Activated CD4-positive, alpha-beta T cell treated with anti-CD3 and anti-CD28 coated beads, Interleukin-2, amount 10 ng/mL, durations not matched to agents 24 days and 14 days (primary cell): ENCODE results near the gene DNER. TPM values are rescaled to one million over a fixed set of nuclear protein-coding genes. Genes with fewer than 3 reads are reported as not detected.
"Not testable (repeated sequence)": the region's sequence is repeated elsewhere in the genome, so short reads cannot be mapped to it uniquely, and the experiment has no call there.

ENCODE experiments used
- DNase-seq: peaks from one replicate; pipeline ENCODE4 v3.0.0; 2022
- H3K27ac Mint-ChIP-seq: one replicate; pipeline ENCODE4 v1.8.0; 2022; ENCODE audit warnings: mild to moderate bottlenecking, mixed read lengths
- H3K27me3 Mint-ChIP-seq: one replicate; pipeline ENCODE4 v1.8.0; 2022; ENCODE audit warnings: mixed read lengths
- H3K36me3 Mint-ChIP-seq: one replicate; pipeline ENCODE4 v1.8.0; 2022; ENCODE audit warnings: low read depth, mild to moderate bottlenecking, mixed read lengths
- H3K4me1 Mint-ChIP-seq: one replicate; pipeline ENCODE4 v1.8.0; 2021; ENCODE audit warnings: mixed read lengths
- H3K4me3 Mint-ChIP-seq: one replicate; pipeline ENCODE4 v1.8.0; 2022; ENCODE audit warnings: mild to moderate bottlenecking, moderate library complexity, mixed read lengths
- H3K9me3 Mint-ChIP-seq: one replicate; pipeline ENCODE4 v1.8.0; 2021; ENCODE audit warnings: mixed read lengths
- intact Hi-C: fragments of 100-400 bp; cut with micrococcal nuclease; formaldehyde crosslinking; loops from one replicate; pipeline ENCODE4 v1.15.1; 2023
- total RNA-seq: library from RNA; stranded (reverse); gene quantifications from 2 replicates; pipeline ENCODE4 v1.2.3, GENCODE V29; 2022

Gene DNER
- total RNA-seq, 1 donor from 2014 or later = not detected

DNA sequence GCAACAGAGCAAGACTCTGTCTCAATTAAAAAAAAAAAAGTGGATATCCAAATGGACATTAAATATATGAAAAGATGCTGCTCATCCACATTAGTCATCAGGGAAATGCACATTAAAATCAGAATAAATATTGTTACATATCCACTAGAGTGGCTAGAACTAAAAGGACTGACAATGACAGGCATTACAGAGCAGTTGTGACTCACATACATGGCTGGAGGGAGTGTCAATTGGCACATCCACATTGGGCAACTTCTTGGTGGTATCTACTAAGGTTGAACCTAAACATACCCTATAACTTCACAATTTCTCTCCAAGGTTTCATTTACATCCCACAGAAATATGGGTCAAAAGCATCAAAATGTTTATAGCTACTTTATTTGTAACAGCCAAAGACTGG, 14.0 kb upstream of the DNER start:
- intact Hi-C loops = no loop called here
- H3K36me3 Mint-ChIP-seq = no peaks in the 10 kb centered on the region
- no peaks in the 10 kb centered on the region for H3K9me3 Mint-ChIP-seq
- H3K4me3 Mint-ChIP-seq = no peak overlapping the region
- H3K27me3 Mint-ChIP-seq = peaks cover 16% of the 10 kb centered on the region
- H3K27ac Mint-ChIP-seq = no peak overlapping the region
- no peak for DNase-seq
- peaks cover 6% of the 10 kb centered on the region for H3K4me1 Mint-ChIP-seq

DNA sequence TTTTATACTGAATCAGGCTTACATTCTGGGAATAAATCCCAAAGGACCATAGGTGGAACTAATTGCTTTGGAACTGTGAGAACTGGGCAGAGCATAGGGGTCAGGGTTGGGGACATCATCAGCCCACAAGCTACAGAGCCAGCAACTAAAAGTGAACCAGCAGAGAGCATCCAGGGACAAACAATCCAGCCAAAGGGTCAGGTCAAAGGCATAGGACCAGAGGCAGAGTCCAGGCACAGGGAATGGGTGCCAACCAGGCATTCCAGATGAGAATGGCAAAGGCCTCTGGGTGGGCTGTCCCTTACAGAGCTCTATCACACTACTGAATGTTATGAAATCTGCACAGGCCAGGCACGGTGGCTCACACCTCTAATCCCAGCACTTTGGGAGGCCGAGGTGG, 12.3 kb upstream of the DNER start:
- Mint-ChIP-seq H3K27ac (no peak overlapping the region), H3K36me3 (no peaks in the 10 kb centered on the region)
- intact Hi-C loops = no loop called here

DNA sequence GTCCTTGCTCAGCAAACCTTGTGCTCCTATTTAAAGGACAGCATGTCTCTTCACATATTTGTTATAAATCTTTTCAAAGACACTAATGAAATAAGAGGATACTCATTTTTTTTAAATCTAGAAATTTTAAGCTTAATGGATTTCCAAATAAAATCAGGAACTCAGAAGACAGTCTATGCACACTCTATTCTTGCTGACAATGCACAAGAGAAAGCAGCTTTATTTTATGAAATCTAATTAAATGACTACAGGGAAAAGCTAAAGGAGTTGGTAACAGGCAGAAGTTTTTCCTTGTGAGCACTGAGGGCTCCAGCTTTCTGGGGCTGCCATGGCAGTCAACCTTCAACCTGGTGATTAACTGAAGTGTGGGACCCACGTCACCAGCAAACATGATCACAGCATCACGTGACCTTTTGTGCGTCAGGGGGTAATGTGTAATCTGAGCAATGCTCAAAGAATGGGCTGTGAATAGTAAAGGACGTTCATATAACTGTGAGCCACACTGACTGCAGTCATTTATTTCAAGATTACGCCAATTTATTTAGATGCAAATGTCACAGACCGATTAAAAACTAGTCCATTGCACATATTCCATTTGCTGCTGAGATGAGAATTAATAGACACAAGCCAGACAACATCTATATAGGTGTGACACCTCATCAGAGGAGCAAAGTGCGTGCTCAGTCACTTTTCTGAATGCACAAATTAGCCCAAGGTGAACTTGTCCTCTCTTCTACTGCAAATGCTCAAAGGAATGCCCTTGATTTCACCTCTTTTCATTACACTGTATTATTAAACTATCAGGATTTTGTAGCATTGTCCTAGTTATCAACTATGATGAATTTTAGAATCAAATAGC, 11.6 kb upstream of the DNER start:
- Mint-ChIP-seq H3K4me3 (no peak overlapping the region), H3K27me3 (peaks cover 22% of the 10 kb centered on the region), H3K36me3 (no peaks in the 10 kb centered on the region), H3K27ac (no peak overlapping the region), H3K4me1 (peaks cover 5% of the 10 kb centered on the region), H3K9me3 (no peaks in the 10 kb centered on the region)
- no peak for DNase-seq
- intact Hi-C loops = no loop called here

More for the DNA sequence above, 12.3 kb upstream of the DNER start:
- Mint-ChIP-seq H3K4me3 (no peak overlapping the region), H3K27me3 (peaks cover 22% of the 10 kb centered on the region), H3K9me3 (no peaks in the 10 kb centered on the region), H3K4me1 (peaks cover 5% of the 10 kb centered on the region)
- no peak for DNase-seq

DNA sequence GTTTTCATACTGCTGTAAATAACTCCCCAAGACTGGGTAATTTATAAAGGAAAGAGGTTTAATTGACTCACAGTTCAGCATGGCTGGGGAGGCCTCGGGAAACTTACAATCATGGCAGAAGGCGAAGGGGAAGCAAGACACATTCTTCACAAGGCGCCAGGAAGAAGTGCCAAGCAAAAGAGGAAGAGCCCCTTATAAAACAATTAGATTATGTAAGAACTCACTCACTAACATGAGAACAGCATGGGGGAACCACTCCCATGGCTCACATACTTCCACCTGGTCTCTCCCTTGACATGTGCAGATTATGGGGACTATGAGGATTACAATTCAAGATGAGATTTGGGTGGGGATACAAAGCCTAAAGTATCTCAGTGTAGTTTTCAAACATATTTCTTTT, 8.8 kb upstream of the DNER start:
- H3K4me1 Mint-ChIP-seq, H3K9me3 Mint-ChIP-seq, H3K4me3 Mint-ChIP-seq, H3K27ac Mint-ChIP-seq, H3K36me3 Mint-ChIP-seq, DNase-seq, intact Hi-C loops: not testable (repeated sequence)
- H3K27me3 Mint-ChIP-seq = peaks cover 30% of the 10 kb centered on the region

DNA sequence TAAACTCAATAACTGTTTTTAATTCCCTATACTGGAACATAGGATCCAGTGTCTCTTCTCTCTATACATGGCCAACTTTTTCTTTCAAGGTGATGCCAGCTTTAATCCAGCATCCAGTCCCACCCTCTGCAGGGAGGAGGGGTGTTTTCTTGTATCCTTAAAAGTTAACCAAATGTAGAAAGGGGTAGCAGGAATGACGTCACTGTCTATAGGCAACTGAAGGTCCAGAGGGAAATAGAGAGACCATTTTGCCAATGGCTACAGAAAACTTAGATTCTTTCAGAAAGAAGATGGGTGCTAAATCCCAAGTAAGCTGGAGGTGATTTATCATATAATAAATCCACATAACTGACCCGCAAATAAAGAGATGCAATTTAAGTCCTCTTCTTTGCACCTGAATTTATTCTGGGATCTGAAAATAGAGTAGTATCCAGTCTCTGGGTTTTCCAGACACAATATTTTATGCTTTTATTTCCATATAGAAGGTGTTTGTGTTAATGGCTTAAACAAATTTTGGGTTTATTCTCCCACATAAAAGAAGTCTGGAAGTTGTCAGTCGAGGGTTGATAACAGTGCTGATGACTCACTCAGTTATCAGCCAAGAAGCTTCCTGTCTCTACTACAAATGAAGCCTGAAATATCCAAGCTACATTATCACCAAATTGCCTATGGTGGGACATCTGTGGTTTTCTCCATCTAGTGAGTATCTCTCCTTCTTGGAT, 5.7 kb upstream of the DNER start:
- H3K9me3 Mint-ChIP-seq = no peaks in the 10 kb centered on the region
- intact Hi-C loops = loop anchor here (5.0 kb wide), 1 partner anchor 1818 kb away; no protein-coding TSS in a partner anchor
- no peak for DNase-seq
- H3K27me3 Mint-ChIP-seq = peaks cover 57% of the 10 kb centered on the region
- H3K4me3 Mint-ChIP-seq = no peak overlapping the region
- no peaks in the 10 kb centered on the region for H3K36me3 Mint-ChIP-seq
- no peak overlapping the region for H3K27ac Mint-ChIP-seq
- peaks cover 7% of the 10 kb centered on the region for H3K4me1 Mint-ChIP-seq

DNA sequence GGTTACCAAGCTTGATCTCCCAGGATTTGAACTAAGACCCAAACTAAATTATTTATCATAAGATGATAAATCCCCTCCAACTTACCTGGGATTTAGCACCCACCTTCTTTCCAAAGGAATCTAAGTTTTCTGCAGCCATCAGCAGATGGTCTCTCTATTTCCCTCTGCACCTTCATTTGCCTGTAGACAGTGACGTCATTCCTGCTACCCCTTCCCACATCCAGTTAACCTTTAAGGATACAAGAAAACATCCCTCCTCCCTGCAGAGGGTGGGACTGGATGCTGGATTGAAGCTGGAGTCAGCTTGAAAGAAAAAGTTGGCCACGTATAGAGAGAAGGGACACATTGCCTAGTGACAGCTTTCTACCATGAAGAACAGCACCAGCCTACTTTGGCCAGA, 3.7 kb upstream of the DNER start:
- no peak overlapping the region for H3K4me3 Mint-ChIP-seq
- intact Hi-C loops = loop anchor here (5.0 kb wide), 1 partner anchor 1816 kb away; no protein-coding TSS in a partner anchor
- peaks cover 5% of the 10 kb centered on the region for H3K4me1 Mint-ChIP-seq
- peaks cover 50% of the 10 kb centered on the region for H3K27me3 Mint-ChIP-seq
- H3K36me3 Mint-ChIP-seq = no peaks in the 10 kb centered on the region
- no peak overlapping the region for H3K27ac Mint-ChIP-seq
- H3K9me3 Mint-ChIP-seq = no peaks in the 10 kb centered on the region
- DNase-seq = no peak

DNA sequence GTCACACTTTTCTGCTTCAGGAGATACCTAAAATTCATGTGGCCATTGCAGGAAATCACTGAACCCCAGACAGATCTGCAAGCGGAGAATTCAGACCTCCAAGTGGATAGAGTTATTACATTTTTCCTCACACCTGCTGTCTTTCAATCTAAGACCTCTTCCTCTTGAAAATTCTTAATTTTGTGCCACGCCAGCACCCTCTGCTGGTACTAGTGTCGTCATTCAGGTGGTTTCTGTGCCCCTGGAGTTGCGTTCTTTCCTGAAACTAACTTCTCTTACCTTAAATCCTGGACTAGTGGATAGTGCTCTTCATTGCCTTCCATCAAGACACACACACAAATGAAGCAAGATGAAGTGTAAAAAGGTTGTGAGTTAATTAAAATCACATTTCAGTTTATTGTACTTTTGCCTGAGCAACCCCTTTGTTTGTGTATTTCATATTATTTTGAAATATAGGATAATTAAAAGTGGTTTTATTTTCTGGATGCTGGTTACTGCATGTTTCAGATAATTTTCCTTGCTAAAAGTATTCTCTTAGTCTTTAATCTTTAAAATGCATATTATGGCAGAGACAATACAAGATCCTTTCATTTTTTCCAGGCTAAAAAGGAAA, 1.6 kb upstream of the DNER start:
- no peaks in the 10 kb centered on the region for H3K36me3 Mint-ChIP-seq
- DNase-seq = peak; percentile 74
- H3K9me3 Mint-ChIP-seq = no peaks in the 10 kb centered on the region
- peaks cover 66% of the 10 kb centered on the region for H3K27me3 Mint-ChIP-seq
- H3K4me3 Mint-ChIP-seq = no peak overlapping the region
- no peak overlapping the region for H3K27ac Mint-ChIP-seq
- intact Hi-C loops = loop anchor here (5.0 kb wide), 1 partner anchor 1814 kb away; no protein-coding TSS in a partner anchor
- H3K4me1 Mint-ChIP-seq = peaks cover 5% of the 10 kb centered on the region

DNA sequence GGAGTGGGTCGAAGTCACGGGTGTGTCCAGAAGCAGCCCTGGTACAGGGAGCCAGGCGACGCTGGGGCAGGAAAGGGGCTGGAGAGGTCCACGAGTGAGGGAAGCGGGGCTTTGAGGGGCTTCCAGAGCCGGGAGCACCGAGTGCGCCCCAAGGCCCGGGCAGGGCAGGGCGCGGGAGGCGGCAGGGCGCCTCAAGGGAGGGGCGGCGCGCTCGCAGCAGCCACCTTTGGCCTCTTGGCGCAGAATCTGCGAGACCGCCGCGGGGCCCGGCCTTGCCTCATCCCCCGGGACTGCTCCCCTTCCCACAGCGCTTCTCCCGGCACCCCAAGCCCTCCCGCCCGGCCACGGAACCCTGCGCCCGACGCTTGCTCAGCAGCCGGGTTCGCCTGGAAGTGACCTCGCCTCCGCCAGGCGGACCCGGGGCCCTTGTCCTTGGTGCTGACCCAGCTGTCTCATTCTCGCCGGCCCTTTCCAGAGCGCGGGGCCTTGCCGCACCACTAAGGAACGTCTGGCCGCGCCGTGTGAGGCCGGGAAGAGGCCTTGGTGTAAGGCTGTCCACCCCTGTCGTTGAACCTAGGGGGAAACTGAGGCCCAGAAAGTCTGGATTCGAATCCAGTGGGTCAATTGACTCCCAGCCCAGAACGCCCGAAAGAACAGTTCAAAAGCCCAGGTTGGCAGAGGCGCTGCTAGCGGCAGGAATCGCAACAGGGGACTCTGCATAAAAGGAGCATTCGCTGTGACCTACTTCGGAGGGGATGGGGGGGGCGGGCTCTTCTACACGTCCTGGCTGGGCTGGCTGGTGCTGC, 584 bp upstream of the DNER start:
- Mint-ChIP-seq H3K27ac (no peak overlapping the region), H3K9me3 (no peaks in the 10 kb centered on the region), H3K4me1 (peaks cover 5% of the 10 kb centered on the region), H3K36me3 (no peaks in the 10 kb centered on the region), H3K27me3 (peaks cover 74% of the 10 kb centered on the region), H3K4me3 (peak overlapping the region; percentile 38)
- intact Hi-C loops = loop anchor here (5.0 kb wide), 1 partner anchor 1813 kb away; no protein-coding TSS in a partner anchor
- peak; percentile 79 for DNase-seq

DNA sequence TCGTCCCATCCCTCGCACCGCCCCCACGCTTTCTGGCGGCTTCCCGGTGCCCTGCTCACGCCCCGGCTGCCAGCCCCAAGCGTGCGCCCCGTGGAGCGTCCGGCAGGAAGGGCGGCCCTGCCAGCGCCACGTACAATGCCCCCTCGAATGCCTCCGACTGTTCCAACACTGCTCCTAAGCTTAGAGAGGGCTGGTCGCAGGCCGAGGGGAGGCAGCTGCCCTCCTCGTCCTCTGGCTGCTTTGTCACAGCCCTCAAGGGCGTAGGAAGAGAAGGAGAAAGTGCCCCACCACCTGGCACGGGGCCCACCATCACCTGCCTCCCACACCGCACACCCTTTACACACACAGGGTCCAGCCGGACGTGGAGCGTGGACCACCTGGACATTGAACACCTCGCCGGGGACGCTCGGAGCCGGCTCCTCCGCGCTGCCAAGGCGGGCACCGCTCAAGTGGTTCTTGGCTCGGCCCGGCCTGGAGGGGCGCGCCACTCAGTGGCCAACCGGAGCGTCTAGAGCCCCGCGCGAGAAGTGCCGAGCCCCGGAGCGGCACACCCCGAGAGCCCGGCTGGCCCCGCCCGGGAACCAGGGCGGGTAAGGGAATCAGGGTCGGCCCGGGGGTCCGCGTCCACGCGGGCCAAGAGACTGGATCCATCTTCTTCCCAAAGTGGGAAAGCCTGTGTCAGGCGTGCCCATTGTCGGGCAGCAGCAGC, 830 bp downstream of the DNER start:
- no peaks in the 10 kb centered on the region for H3K9me3 Mint-ChIP-seq
- peaks cover 75% of the 10 kb centered on the region for H3K27me3 Mint-ChIP-seq
- H3K4me3 Mint-ChIP-seq = peak overlapping the region; percentile 18
- peaks cover 5% of the 10 kb centered on the region for H3K4me1 Mint-ChIP-seq
- no peak overlapping the region for H3K27ac Mint-ChIP-seq
- no peak for DNase-seq
- no peaks in the 10 kb centered on the region for H3K36me3 Mint-ChIP-seq
- intact Hi-C loops = no loop called here

DNA sequence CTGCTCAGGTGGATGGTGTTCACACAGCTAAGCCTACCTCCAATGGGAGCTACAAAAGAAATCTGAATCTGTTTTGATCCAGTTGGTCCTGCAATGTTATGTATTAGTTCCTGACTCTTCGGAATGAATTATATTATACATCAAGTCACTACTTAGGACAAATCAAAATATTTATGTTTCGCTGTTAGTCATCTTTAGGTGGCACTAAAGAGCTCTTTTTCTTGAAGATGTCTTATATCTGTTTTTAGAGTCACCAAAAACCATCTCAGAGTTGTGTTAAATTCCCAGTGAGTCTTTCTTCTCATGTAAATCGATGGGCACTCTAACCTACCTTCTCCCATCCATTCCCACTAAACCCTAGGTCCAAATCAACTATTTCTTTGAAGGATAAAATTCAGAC, 2.2 kb downstream of the DNER start:
- H3K27ac Mint-ChIP-seq = no peak overlapping the region
- peaks cover 5% of the 10 kb centered on the region for H3K4me1 Mint-ChIP-seq
- no peaks in the 10 kb centered on the region for H3K9me3 Mint-ChIP-seq
- H3K36me3 Mint-ChIP-seq = no peaks in the 10 kb centered on the region
- peaks cover 73% of the 10 kb centered on the region for H3K27me3 Mint-ChIP-seq
- intact Hi-C loops = no loop called here
- H3K4me3 Mint-ChIP-seq = no peak overlapping the region
- no peak for DNase-seq

DNA sequence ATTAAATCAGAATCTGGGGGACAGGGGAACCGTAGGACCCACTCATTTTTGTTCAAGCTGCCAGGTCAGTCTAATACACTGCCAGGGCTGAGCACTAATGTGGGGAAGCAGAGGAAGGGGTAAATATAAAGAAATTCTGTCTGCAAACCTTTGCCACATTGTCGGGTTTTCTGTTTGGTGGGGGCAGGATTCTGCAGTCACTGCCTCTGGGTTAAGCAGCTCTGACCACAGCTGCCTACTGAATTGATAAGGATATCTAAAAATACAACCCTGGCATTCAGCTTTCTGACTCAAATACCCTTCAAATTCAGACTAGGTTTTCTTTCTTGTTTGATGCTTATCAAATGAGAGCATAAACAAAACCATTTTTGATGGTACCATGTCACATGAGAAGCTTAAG, 6.0 kb downstream of the DNER start:
- no peaks in the 10 kb centered on the region for H3K36me3 Mint-ChIP-seq
- peaks cover under 1% of the 10 kb centered on the region for H3K4me1 Mint-ChIP-seq
- no peak overlapping the region for H3K27ac Mint-ChIP-seq
- H3K4me3 Mint-ChIP-seq = no peak overlapping the region
- no peaks in the 10 kb centered on the region for H3K9me3 Mint-ChIP-seq
- H3K27me3 Mint-ChIP-seq = peaks cover 58% of the 10 kb centered on the region
- intact Hi-C loops = no loop called here
- no peak for DNase-seq

DNA sequence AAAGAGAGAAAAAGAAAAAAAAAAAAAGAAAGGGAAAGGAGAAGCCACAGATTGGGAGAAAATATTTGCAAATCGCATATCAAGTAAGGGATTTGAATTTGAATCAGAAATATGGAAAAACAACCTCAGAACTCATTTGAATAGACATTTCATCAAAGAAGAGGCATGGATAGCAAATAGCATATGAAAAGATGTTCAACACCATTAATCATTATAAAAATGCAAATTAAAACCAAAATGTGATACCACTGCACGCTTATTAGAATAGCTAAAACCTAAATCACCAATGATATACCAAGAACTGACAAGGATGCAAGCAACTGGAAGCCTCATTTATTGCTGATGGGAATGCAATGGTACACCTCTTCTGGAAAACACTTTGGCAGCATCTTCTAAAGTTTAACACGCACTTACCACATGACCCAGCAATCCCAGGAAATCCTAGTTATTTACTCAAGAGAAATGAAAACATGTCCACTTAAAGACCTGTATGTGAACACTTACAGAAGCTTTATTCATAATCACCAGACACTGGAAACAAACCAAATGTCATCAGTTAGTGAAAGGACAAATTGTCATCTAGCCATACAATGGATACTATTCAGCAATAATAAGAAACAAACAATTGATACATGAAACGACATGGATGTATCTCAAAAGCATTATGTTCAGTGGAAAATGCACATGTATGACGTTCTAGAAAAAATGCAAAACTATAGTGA, 10.3 kb downstream of the DNER start:
- Mint-ChIP-seq H3K4me1 (no peaks in the 10 kb centered on the region), H3K4me3 (no peak overlapping the region), H3K9me3 (no peaks in the 10 kb centered on the region), H3K27me3 (peaks cover 24% of the 10 kb centered on the region), H3K27ac (no peak overlapping the region), H3K36me3 (no peaks in the 10 kb centered on the region)
- intact Hi-C loops = no loop called here
- no peak for DNase-seq
